WTC11 (cell line): Measurements from ENCODE around the gene NKG7. TPM values are rescaled to one million over a fixed set of nuclear protein-coding genes. Genes with fewer than 3 reads are reported as not detected.

Experiments used
- ATAC-seq: fragments of 200-7000 bp; cut with Tn5 transposase; 2 replicates; pipeline ENCODE4 v1.10.0; 2021; ENCODE audit warnings: mild to moderate bottlenecking, moderate library complexity
- CTCF ChIA-PET: fragments of 300-600 bp; sonication (Branson Sonifier 250); formaldehyde crosslinking; loops from one replicate; lab custom pipeline; 2021; ENCODE audit warnings: antibody characterized with exemption; lab: Charles Lee
- POLR2A ChIA-PET: fragments of 350-600 bp; sonication (Branson Sonifier 250); formaldehyde crosslinking; loops from one replicate; lab custom pipeline; 2021; ENCODE audit warnings: antibody characterized with exemption; lab: Charles Lee
- DNase-seq: peaks from one replicate; pipeline ENCODE4 v3.0.0; 2021; ENCODE audit warnings: low spot score
- H3K27ac Mint-ChIP-seq: 2 replicates; pipeline ENCODE4 v1.8.0; 2021; ENCODE audit warnings: mixed read lengths
- H3K27me3 Mint-ChIP-seq: 2 replicates; pipeline ENCODE4 v1.8.0; 2021; ENCODE audit warnings: low read depth, mild to moderate bottlenecking, moderate library complexity, mixed read lengths
- H3K36me3 Mint-ChIP-seq: 2 replicates; pipeline ENCODE4 v1.8.0; 2021; ENCODE audit warnings: mixed read lengths
- H3K4me1 Mint-ChIP-seq: 2 replicates; pipeline ENCODE4 v1.8.0; 2022; ENCODE audit warnings: mixed read lengths
- H3K4me3 Mint-ChIP-seq: 2 replicates; pipeline ENCODE4 v1.8.0; 2021; ENCODE audit warnings: mild to moderate bottlenecking, moderate library complexity, mixed read lengths
- H3K9me3 Mint-ChIP-seq: 2 replicates; pipeline ENCODE4 v1.8.0; 2021; ENCODE audit warnings: mixed read lengths
- ATF1 ChIP-seq: sonication (generic); formaldehyde crosslinking; IDR thresholded peaks from 2 replicates; pipeline ENCODE4 v1.8.1; 2023; ENCODE audit warnings: mild to moderate bottlenecking, moderate library complexity, missing genetic modification reagents
- CREB1 ChIP-seq: sonication (generic); formaldehyde crosslinking; IDR thresholded peaks from 2 replicates; pipeline ENCODE4 v1.8.0; 2023; ENCODE audit warnings: mild to moderate bottlenecking, missing genetic modification reagents
- E2F4 ChIP-seq: sonication (generic); formaldehyde crosslinking; IDR thresholded peaks from 2 replicates; pipeline ENCODE4 v1.8.1; 2022; ENCODE audit warnings: low read depth, mild to moderate bottlenecking, moderate library complexity, missing genetic modification reagents, borderline replicate concordance
- FOXJ3 ChIP-seq: sonication (generic); formaldehyde crosslinking; IDR thresholded peaks from 2 replicates; pipeline ENCODE4 v1.9.0; 2021; ENCODE audit warnings: missing genetic modification reagents, mild to moderate bottlenecking, borderline replicate concordance
- HMGXB4 ChIP-seq: sonication (generic); formaldehyde crosslinking; IDR thresholded peaks from 2 replicates; pipeline ENCODE4 v1.8.1; 2023; ENCODE audit warnings: mild to moderate bottlenecking, moderate library complexity, missing genetic modification reagents
- NR1H2 ChIP-seq: sonication (generic); formaldehyde crosslinking; IDR thresholded peaks from 2 replicates; pipeline ENCODE4 v1.9.0; 2021; ENCODE audit warnings: mild to moderate bottlenecking, moderate library complexity, missing genetic modification reagents
- OVOL2 ChIP-seq: fragments of 250-450 bp; sonication (Bioruptor Pico); IDR thresholded peaks from 2 replicates; pipeline ENCODE4 v1.9.0; 2021; ENCODE audit warnings: mild to moderate bottlenecking, borderline replicate concordance
- STAT6 ChIP-seq: sonication (generic); formaldehyde crosslinking; conservative IDR thresholded peaks from 2 replicates; pipeline ENCODE4 v1.8.1; 2023; ENCODE audit warnings: mild to moderate bottlenecking, low read depth, missing genetic modification reagents, moderate library complexity
- TP53 ChIP-seq: sonication (generic); formaldehyde crosslinking; IDR thresholded peaks from 2 replicates; pipeline ENCODE4 v1.8.1; 2023; ENCODE audit warnings: mild to moderate bottlenecking, missing genetic modification reagents
- USF1 ChIP-seq: sonication (generic); formaldehyde crosslinking; IDR thresholded peaks from 2 replicates; pipeline ENCODE4 v1.8.0; 2022; ENCODE audit warnings: mild to moderate bottlenecking, missing genetic modification reagents
- ZNF138 ChIP-seq: sonication (generic); formaldehyde crosslinking; conservative IDR thresholded peaks from 2 replicates; pipeline ENCODE4 v1.8.1; 2022; ENCODE audit warnings: mild to moderate bottlenecking, moderate library complexity, missing genetic modification reagents
- ZNF423 ChIP-seq: fragments of 250-450 bp; sonication (Bioruptor Pico); IDR thresholded peaks from 2 replicates; pipeline ENCODE4 v2.1.2; 2022; ENCODE audit warnings: mild to moderate bottlenecking, moderate library complexity
- ZNF532 ChIP-seq: fragments of 250-450 bp; sonication (Bioruptor Pico); IDR thresholded peaks from 2 replicates; pipeline ENCODE4 v1.9.0; 2021; ENCODE audit warnings: mild to moderate bottlenecking, borderline replicate concordance
- total RNA-seq: library from RNA; stranded (reverse); gene quantifications from 3 replicates; pipeline ENCODE4 v1.2.3, GENCODE V29; 2021

NKG7 gene
- total RNA-seq, 1 experiment from 2014 or later = 0.63 TPM

GRCh38 chr19:51377422-51377821 lies 5.0 kb upstream of the NKG7 start:
- TF ChIP-seq NR1H2 (CRISPR knock-in tag) (no peak), ZNF423 (CRISPR knock-in tag) (no peak), CREB1 (CRISPR knock-in tag) (no peak), USF1 (CRISPR knock-in tag) (no peak)
- no peak overlapping the region for H3K27ac Mint-ChIP-seq
- DNase-seq = no peak
- CTCF ChIA-PET = no interaction called here
- peaks cover 3% of the 10 kb centered on the region for H3K4me1 Mint-ChIP-seq
- no peak for ATAC-seq
- H3K36me3 Mint-ChIP-seq = peaks cover 7% of the 10 kb centered on the region; the same call in 1 of the 2 replicates
- POLR2A ChIA-PET = no interaction called here
- H3K4me3 Mint-ChIP-seq = no peak overlapping the region
- peaks cover 23% of the 10 kb centered on the region for H3K9me3 Mint-ChIP-seq
- peaks cover 22% of the 10 kb centered on the region for H3K27me3 Mint-ChIP-seq

- H3K4me1 Mint-ChIP-seq = peaks cover 3% of the 10 kb centered on the region
- no peak overlapping the region for H3K4me3 Mint-ChIP-seq
- no peak for ATAC-seq
- H3K9me3 Mint-ChIP-seq = peaks cover 7% of the 10 kb centered on the region
- peaks cover 30% of the 10 kb centered on the region for H3K27me3 Mint-ChIP-seq
- POLR2A ChIA-PET = no interaction called here
- H3K27ac Mint-ChIP-seq = peak overlapping the region; percentile 79; the same call in 1 of the 2 replicates
- CTCF ChIA-PET = interaction anchor here (1.5 kb wide), 1 partner anchor 15 kb away, joined by 4 read pairs; the partner anchor contains the start of gene C19orf84
- TF ChIP-seq ZNF138 (CRISPR knock-in tag) = no peak
- no peak for TF ChIP-seq E2F4 (CRISPR knock-in tag)
- TF ChIP-seq ZNF532 (CRISPR knock-in tag) = no peak
- no peaks in the 10 kb centered on the region for H3K36me3 Mint-ChIP-seq
- DNase-seq = no peak
Observed at GRCh38 chr19:51375504-51376221, 3.2 kb upstream of the NKG7 start.

- no peaks in the 10 kb centered on the region for H3K9me3 Mint-ChIP-seq
- POLR2A ChIA-PET = no interaction called here
Observed at GRCh38 chr19:51372021-51372648, 319 bp downstream of the NKG7 start.

More at GRCh38 chr19:51372021-51372648, 319 bp downstream of the NKG7 start:
- no peak for TF ChIP-seq ATF1 (CRISPR knock-in tag)
- no peak for TF ChIP-seq OVOL2 (CRISPR knock-in tag)
- no peak for TF ChIP-seq USF1 (CRISPR knock-in tag)
- no peak for TF ChIP-seq FOXJ3 (CRISPR knock-in tag)
- TF ChIP-seq HMGXB4 (CRISPR knock-in tag) = no peak
- TF ChIP-seq STAT6 (CRISPR knock-in tag) = no peak
- no peak for TF ChIP-seq TP53
- no peak for DNase-seq
- CTCF ChIA-PET = interaction anchor here (1.1 kb wide), 1 partner anchor 9 kb away, joined by 3 read pairs; no protein-coding TSS in a partner anchor
- Mint-ChIP-seq H3K27ac (no peak overlapping the region), H3K4me1 (peaks cover 9% of the 10 kb centered on the region), H3K27me3 (peaks cover 29% of the 10 kb centered on the region), H3K4me3 (no peak overlapping the region), H3K36me3 (no peaks in the 10 kb centered on the region)
- ATAC-seq = no peak
